Measurements from ENCODE around the gene HOXA9.

Gene HOXA9

DNA sequence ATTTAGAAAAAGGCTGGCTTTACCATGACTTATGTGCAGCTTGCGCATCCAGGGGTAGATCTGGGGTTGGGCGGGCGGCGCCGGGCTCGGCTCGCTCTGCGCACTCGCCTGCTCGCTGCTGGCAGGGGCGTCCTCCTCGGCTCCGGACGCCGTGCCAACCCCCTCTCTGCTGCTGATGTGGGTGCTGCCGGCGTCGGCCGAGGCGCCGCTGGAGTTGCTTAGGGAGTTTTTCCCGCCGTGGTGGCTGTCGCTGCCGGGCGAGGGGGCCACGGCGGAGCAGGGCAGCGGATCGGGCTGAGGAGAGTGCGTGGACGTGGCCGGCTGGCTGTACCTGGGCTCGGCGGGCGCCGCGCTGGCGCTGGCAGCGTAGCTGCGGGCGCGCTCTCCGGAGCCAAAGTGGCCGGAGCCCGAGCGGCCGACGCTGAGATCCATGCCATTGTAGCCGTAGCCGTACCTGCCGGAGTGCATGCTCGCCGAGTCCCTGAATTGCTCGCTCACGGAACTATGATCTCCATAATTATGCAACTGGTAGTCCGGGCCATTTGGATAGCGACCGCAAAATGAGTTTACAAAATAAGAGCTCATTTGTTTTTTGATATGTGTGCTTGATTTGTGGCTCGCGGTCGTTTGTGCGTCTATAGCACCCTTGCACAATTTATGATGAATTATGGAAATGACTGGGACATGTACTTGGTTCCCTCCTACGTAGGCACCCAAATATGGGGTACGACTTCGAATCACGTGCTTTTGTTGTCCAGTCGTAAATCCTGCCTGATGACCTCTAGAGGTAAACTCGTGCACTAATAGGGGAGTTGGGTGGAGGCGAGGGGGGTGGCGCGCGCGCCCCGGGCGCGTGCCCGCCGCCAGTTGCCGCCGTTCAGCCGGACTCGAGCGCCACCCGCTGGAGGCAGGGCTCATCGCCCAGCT, 22.1 kb downstream of the HOXA9 start, which contains the start of gene HOXA5:
TSS of gene HOXA5 (minus strand) at position 659 of the 927 bp plus-strand sequence. CDS start at position 585, 74 bp downstream.
- no peak for DNase-seq (ENCODE audit: low read depth)
- no peak within 1 kb of the TSS for H3K4me3 ChIP-seq (ENCODE audit: low read length)
- TF ChIP-seq CTCF (conservative IDR thresholded peaks at IDR 0.05; ENCODE audit: low read depth, low read length), result no peak

DNA sequence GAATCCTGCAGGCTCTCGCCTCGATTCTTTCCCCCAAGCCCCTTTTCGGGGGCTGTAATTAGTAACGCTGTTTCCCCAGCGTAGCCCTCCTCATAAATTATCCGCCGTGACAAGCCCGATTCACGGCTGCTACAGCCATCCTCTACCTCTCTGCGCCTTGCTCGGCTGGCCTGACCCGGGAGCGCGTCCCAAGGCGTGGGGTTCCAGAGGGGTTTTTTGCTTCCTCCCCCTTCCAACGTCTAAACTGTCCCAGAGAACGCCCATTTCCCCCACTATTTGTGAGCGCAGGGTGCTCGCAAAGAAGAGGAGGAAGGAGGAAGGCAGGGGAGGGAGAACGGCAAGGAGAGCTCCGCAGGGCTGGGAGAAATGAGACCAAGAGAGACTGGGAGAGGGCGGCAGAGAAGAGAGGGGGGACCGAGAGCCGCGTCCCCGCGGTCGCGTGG, 22.7 kb downstream of the HOXA9 start:
- no peak for TF ChIP-seq CTCF (conservative IDR thresholded peaks at IDR 0.05; ENCODE audit: low read depth, low read length)
- no peak for DNase-seq (ENCODE audit: low read depth)

GRCh38 chr7:27141923-27142579, 23.3 kb downstream of the HOXA9 start:
- TF ChIP-seq CTCF (conservative IDR thresholded peaks at IDR 0.05; ENCODE audit: low read depth, low read length), result no peak
- no peak for DNase-seq (ENCODE audit: low read depth)
- H3K4me3 ChIP-seq (ENCODE audit: low read length), result no peak overlapping the region

More for the DNA sequence above, 22.7 kb downstream of the HOXA9 start:
- H3K4me3 ChIP-seq (ENCODE audit: low read length), result no peak overlapping the region

GRCh38 chr7:27141137-27141922, 24.0 kb downstream of the HOXA9 start:
- DNase-seq (ENCODE audit: low read depth), result no peak
- H3K4me3 ChIP-seq (ENCODE audit: low read length), result no peak overlapping the region

GRCh38 chr7:27140126-27140857, 25.0 kb downstream of the HOXA9 start:
- DNase-seq (ENCODE audit: low read depth), result no peak
- H3K4me3 ChIP-seq (ENCODE audit: low read length), result no peak overlapping the region
- TF ChIP-seq CTCF (conservative IDR thresholded peaks at IDR 0.05; ENCODE audit: low read depth, low read length), result no peak

More at GRCh38 chr7:27141137-27141922, 24.0 kb downstream of the HOXA9 start:
- TF ChIP-seq CTCF (conservative IDR thresholded peaks at IDR 0.05; ENCODE audit: low read depth, low read length), result no peak
